GM12878 (cell line): ENCODE data around the gene SBK2. TPM values are rescaled to one million over a fixed set of nuclear protein-coding genes. Genes with fewer than 3 reads are reported as not detected.

ENCODE experiments used
- ATAC-seq: fragments of 200-7000 bp; cut with Tn5 transposase; 3 replicates; pipeline ENCODE4 v1.9.1; 2020; ENCODE audit warnings: mild to moderate bottlenecking, moderate library complexity
- BruUV-seq: library from RNA; stranded (reverse); fragments of 400-500 nt; replicated peaks from 2 replicates; lab custom pipeline; 2021; lab: Mats Ljungman, UMichigan
- CTCF ChIA-PET: fragments of 300-600 bp; sonication (Branson Sonifier 250); formaldehyde crosslinking; extraction: SDS; loops from one replicate; lab custom pipeline; 2021; ENCODE audit warnings: inconsistent platforms; lab: Yijun Ruan, JAX
- POLR2A ChIA-PET: fragments of 350-600 bp; formaldehyde crosslinking; extraction: SDS; loops from one replicate; lab custom pipeline; 2021; ENCODE audit warnings: inconsistent platforms; lab: Charles Lee
- RAD21 ChIA-PET: fragments of 300-600 bp; sonication (Branson Sonifier 250); formaldehyde crosslinking; loops from one replicate; lab custom pipeline; 2023; ENCODE audit warnings: antibody characterized with exemption; ENCODE audit not compliant: unreplicated experiment; lab: Charles Lee
- SMC1A ChIA-PET: fragments of 300-600 bp; sonication (Branson Sonifier 250); formaldehyde crosslinking; loops from one replicate; lab custom pipeline; 2023; ENCODE audit not compliant: unreplicated experiment, uncharacterized antibody; lab: Charles Lee
- DNase-seq: peaks from one replicate; pipeline ENCODE4 v3.0.0-alpha.2; 2011; ENCODE audit warnings: low read depth, low spot score
- FAIRE-seq: peaks from 3 replicates; lab custom pipeline; 2011; peaks lifted over from hg19 to GRCh38; lab: Jason Lieb, UNC
- H2AFZ ChIP-seq: 2 replicates; pipeline ENCODE4 v1.6.0; 2011; ENCODE audit warnings: low read depth, low read length, control low read depth; ENCODE audit not compliant: control insufficient read depth
- H3K27ac ChIP-seq: 2 replicates; pipeline ENCODE4 v1.5.1; 2011; ENCODE audit warnings: control low read depth; ENCODE audit not compliant: control insufficient read depth, insufficient read depth
- H3K27me3 ChIP-seq, 2 experiments: replicated peaks in 1 of 2; 2 replicates each; pipeline versions ENCODE4 v1.6.0 to v1.6.1; 2011; ENCODE audit warnings: low read length in 1 of 2; ENCODE audit not compliant: control insufficient read depth in 2 of 2, insufficient read depth in 2 of 2
- H3K36me3 ChIP-seq, 2 experiments: 2 replicates each; pipeline ENCODE4 v1.5.1; 2011; ENCODE audit warnings: low read length in 1 of 2; ENCODE audit not compliant: control insufficient read depth in 2 of 2, insufficient read depth in 2 of 2
- H3K4me1 ChIP-seq: 2 replicates; pipeline ENCODE4 v1.6.1; 2011; ENCODE audit warnings: mild to moderate bottlenecking, low read length, moderate library complexity, mixed read lengths; ENCODE audit not compliant: control insufficient read depth, insufficient read depth
- H3K4me2 ChIP-seq: 2 replicates; pipeline ENCODE4 v1.6.0; 2011; ENCODE audit warnings: control low read depth; ENCODE audit not compliant: control insufficient read depth, insufficient read depth
- H3K4me3 ChIP-seq: fragments of 200-600 bp; sonication (generic); 2 replicates; pipeline ENCODE4 v1.5.1; 2016
- H3K79me2 ChIP-seq: 2 replicates; pipeline ENCODE4 v1.6.0; 2011; ENCODE audit warnings: low read length; ENCODE audit not compliant: control insufficient read depth, insufficient read depth
- H3K9ac ChIP-seq: 2 replicates; pipeline ENCODE4 v1.8.0; 2011; ENCODE audit warnings: low read length, control low read depth, mixed read lengths; ENCODE audit not compliant: control insufficient read depth, insufficient read depth
- H3K9me3 ChIP-seq: replicated peaks from 3 replicates; pipeline ENCODE4 v1.5.1; 2011; ENCODE audit warnings: mild to moderate bottlenecking, low read length; ENCODE audit not compliant: control insufficient read depth, insufficient read depth
- H4K20me1 ChIP-seq: 2 replicates; pipeline ENCODE4 v1.6.0; 2011; ENCODE audit not compliant: control insufficient read depth, insufficient read depth
- ATF3 ChIP-seq: IDR thresholded peaks from 2 replicates; pipeline ENCODE4 v1.6.1; 2011; ENCODE audit warnings: low read depth, mild to moderate bottlenecking, low read length, moderate library complexity, borderline replicate concordance; ENCODE audit errors: extremely low read depth
- CREM ChIP-seq: IDR thresholded peaks from 2 replicates; pipeline ENCODE4 v1.6.1; 2014; ENCODE audit warnings: antibody characterized with exemption, low read depth
- ESRRA ChIP-seq: IDR thresholded peaks from 2 replicates; pipeline ENCODE4 v1.6.1; 2012; ENCODE audit warnings: mild to moderate bottlenecking, low read length, improper control_type of control experiment
- MTA3 ChIP-seq: IDR thresholded peaks from 2 replicates; pipeline ENCODE4 v1.6.1; 2012; ENCODE audit warnings: low read length, inconsistent platforms, borderline replicate concordance
- PAX8 ChIP-seq: fragments of 450-650 bp; IDR thresholded peaks from 2 replicates; pipeline ENCODE4 v1.6.1; 2017; ENCODE audit warnings: mild to moderate bottlenecking, moderate library complexity
- PML ChIP-seq: IDR thresholded peaks from 2 replicates; pipeline ENCODE4 v1.6.1; 2012; ENCODE audit warnings: low read length, inconsistent platforms
- RFX5 ChIP-seq: IDR thresholded peaks from 2 replicates; pipeline ENCODE4 v1.6.1; 2011; ENCODE audit warnings: low read depth, low read length, improper control_type of control experiment
- WRNIP1 ChIP-seq: IDR thresholded peaks from 2 replicates; pipeline ENCODE4 v1.6.1; 2011; ENCODE audit warnings: low read depth, low read length, improper control_type of control experiment, borderline replicate concordance
- WGBS: methylation state at CpG from one replicate; pipeline ENCODE4 v1.1.6; 2016; ENCODE audit warnings: low lambda C conversion rate; ENCODE audit not compliant: insufficient replicate concordance, insufficient coverage; ENCODE audit errors: missing lambda C conversion rate; 5-methylcytosine and 5-hydroxymethylcytosine counted together
- in situ Hi-C: fragments of 300-500 bp; cut with MboI; formaldehyde crosslinking; loops from 9 replicates; pipeline ENCODE4 v1.14.3; 2018; ENCODE audit warnings: mixed read lengths
- intact Hi-C: fragments of 100-400 bp; cut with micrococcal nuclease; formaldehyde crosslinking; loops from one replicate; pipeline ENCODE4 v1.14.2; 2022; ENCODE audit not compliant: unreplicated experiment
- polyA plus RNA-seq, 11 experiments: library from polyadenylated mRNA; depleted of rRNA in 4 of 11; unstranded in 6 of 11; stranded (reverse) in 5 of 11; fragments of >200 nt; fragmentation: Nextera tagmentation in 4 of 11; fragmentation: Illumina TruSeq in 1 of 11; extraction: Ambion mirVana in 4 of 11; extraction: Trizol in 1 of 11; gene quantifications; 1 replicate in 1 of 11; 2 replicates in 10 of 11; pipeline versions ENCODE4 v1.2.1 to v1.2.3, GENCODE V29; 2011 to 2016; ENCODE audit warnings: inconsistent platforms in 2 of 11, missing spikeins in 2 of 11, low read depth in 1 of 11
- total RNA-seq, 4 experiments: library from RNA; depleted of rRNA in 3 of 4; stranded (reverse); fragments of >200 nt in 3 of 4; fragmentation: Illumina TruSeq in 1 of 4; extraction: Trizol in 1 of 4; gene quantifications; 2 replicates each; pipeline versions ENCODE4 v1.2.1 to v1.2.3, GENCODE V29; 2013 to 2021
- TF ChIP-seq, protein P1 (sequence below): fragments of 450-650 bp; IDR thresholded peaks from 2 replicates; pipeline ENCODE4 v1.6.1; 2017; ENCODE audit warnings: low read depth, mild to moderate bottlenecking, moderate library complexity
- TF ChIP-seq, protein P2 (sequence below): IDR thresholded peaks from 2 replicates; pipeline ENCODE4 v1.6.1; 2011; ENCODE audit warnings: borderline replicate concordance, low read depth, mild to moderate bottlenecking, moderate library complexity, mixed read lengths, low read length; ENCODE audit not compliant: insufficient read depth; ENCODE audit errors: extremely low read length
- TF ChIP-seq, protein P3 (sequence below): IDR thresholded peaks from 2 replicates; pipeline ENCODE4 v1.6.1; 2012; ENCODE audit warnings: low read length, inconsistent platforms

The SBK2 gene
- total and polyA plus RNA-seq, 10 of the 15 experiments (the other 5 are each of a cell fraction or from before 2014, with no cell fraction given): not detected

DNA sequence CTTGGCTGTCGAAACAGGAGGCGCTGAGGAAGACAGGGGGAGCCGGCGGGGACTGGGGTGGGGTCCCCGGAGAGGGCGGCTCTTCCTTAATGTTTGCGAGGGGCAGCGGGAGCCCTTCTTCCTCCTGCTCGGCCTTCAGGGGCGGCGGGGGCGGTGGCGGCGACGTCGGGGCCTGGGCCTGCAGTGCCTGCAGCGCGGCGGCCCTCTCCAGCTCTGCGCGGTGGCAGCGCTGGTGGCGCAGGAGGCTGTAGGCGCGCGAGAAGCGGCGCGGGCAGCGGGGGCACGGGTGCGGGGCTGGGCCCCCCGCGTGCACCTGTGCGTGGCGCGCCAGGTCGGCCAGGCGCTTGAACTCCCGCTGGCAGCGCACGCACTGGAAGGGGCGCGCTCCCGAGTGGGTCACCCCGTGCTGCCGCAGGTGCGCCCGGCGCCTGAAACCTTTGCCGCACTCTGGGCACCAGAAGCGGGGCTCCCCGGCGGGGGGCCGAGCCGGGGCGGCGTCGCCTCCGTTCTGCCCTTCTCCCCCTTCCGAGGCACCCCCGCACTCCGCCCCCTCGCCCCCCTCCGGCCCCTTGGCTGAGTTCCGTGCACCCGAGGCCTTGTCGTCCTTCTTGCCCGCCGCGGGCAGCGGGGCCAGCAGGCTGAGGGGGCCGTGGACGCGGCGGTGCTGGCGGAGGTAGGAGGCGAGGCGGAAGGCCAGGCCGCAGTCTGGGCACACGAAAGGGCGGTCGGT is 41.3 kb upstream of the SBK2 start:
- no peaks in the 10 kb centered on the region for H3K9me3 ChIP-seq
- intact Hi-C loops: no loop called here
- no peak for FAIRE-seq
- ChIA-PET RAD21 (no interaction called here), POLR2A (no interaction called here)
- no peak for TF ChIP-seq CREM
- no peak for TF ChIP-seq WRNIP1
- TF ChIP-seq, all 136 proteins: peak for 0
- no peak overlapping the region for H2AFZ ChIP-seq
- SMC1A ChIA-PET: no interaction called here
- no peak overlapping the region for H3K4me2 ChIP-seq
- in situ Hi-C loops: no loop called here
- CTCF ChIA-PET: no interaction called here
- DNase-seq (no peak), ATAC-seq (no peak)
- H3K4me1 ChIP-seq: 0 out of 2 replicates have a peak, but pooled peaks cover 3% of the 10 kb centered on the region
- 95% methylated on average over 49 of the region's 83 CpGs for WGBS
- no peak overlapping the region for H3K27ac ChIP-seq
- BruUV-seq: no TSS peak
- H3K36me3 ChIP-seq: peaks cover 0 to 5% of the 10 kb centered on the region in 2 experiments; a peak in 1 of 4 replicates
- H3K27me3 ChIP-seq: no peaks in the 10 kb centered on the region
- H3K4me3 ChIP-seq: no peak overlapping the region
- H3K9ac ChIP-seq: no peak overlapping the region
- H4K20me1 ChIP-seq: no peaks in the 10 kb centered on the region
- H3K79me2 ChIP-seq: peaks cover 11% of the 10 kb centered on the region

GRCh38 chr19:55576746-55577145 is 39.8 kb upstream of the SBK2 start:
- H3K4me1 ChIP-seq: 0 out of 2 replicates have a peak, but pooled peaks cover 3% of the 10 kb centered on the region
- RAD21 ChIA-PET: interaction anchor here (0.7 kb wide), 1 partner anchor 1065 kb away, joined by 3 read pairs; no protein-coding TSS in a partner anchor
- POLR2A ChIA-PET: no interaction called here
- CTCF ChIA-PET: no interaction called here
- no peak for FAIRE-seq
- H3K27ac ChIP-seq: no peak overlapping the region
- H4K20me1 ChIP-seq: no peaks in the 10 kb centered on the region
- intact Hi-C loops (no loop called here), in situ Hi-C loops (no loop called here)
- no peak overlapping the region for H3K9ac ChIP-seq
- H3K79me2 ChIP-seq: peaks cover 11% of the 10 kb centered on the region
- no peak overlapping the region for H2AFZ ChIP-seq
- SMC1A ChIA-PET: interaction anchor here (0.6 kb wide), 1 partner anchor 959 kb away, joined by 3 read pairs; no protein-coding TSS in a partner anchor
- ATAC-seq: no peak
- WGBS: 90% methylated on average over 5 of the region's 5 CpGs
- TF ChIP-seq, protein P1, sequence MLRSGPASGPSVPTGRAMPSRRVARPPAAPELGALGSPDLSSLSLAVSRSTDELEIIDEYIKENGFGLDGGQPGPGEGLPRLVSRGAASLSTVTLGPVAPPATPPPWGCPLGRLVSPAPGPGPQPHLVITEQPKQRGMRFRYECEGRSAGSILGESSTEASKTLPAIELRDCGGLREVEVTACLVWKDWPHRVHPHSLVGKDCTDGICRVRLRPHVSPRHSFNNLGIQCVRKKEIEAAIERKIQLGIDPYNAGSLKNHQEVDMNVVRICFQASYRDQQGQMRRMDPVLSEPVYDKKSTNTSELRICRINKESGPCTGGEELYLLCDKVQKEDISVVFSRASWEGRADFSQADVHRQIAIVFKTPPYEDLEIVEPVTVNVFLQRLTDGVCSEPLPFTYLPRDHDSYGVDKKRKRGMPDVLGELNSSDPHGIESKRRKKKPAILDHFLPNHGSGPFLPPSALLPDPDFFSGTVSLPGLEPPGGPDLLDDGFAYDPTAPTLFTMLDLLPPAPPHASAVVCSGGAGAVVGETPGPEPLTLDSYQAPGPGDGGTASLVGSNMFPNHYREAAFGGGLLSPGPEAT: no peak
- TF ChIP-seq, protein P2, sequence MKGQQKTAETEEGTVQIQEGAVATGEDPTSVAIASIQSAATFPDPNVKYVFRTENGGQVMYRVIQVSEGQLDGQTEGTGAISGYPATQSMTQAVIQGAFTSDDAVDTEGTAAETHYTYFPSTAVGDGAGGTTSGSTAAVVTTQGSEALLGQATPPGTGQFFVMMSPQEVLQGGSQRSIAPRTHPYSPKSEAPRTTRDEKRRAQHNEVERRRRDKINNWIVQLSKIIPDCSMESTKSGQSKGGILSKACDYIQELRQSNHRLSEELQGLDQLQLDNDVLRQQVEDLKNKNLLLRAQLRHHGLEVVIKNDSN: no peak
- TF ChIP-seq MTA3: no peak
- TF ChIP-seq, protein P3, sequence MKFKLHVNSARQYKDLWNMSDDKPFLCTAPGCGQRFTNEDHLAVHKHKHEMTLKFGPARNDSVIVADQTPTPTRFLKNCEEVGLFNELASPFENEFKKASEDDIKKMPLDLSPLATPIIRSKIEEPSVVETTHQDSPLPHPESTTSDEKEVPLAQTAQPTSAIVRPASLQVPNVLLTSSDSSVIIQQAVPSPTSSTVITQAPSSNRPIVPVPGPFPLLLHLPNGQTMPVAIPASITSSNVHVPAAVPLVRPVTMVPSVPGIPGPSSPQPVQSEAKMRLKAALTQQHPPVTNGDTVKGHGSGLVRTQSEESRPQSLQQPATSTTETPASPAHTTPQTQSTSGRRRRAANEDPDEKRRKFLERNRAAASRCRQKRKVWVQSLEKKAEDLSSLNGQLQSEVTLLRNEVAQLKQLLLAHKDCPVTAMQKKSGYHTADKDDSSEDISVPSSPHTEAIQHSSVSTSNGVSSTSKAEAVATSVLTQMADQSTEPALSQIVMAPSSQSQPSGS: no peak
- no peak for TF ChIP-seq RFX5
- TF ChIP-seq PAX8: no peak
- no peak for TF ChIP-seq ATF3
- TF ChIP-seq PML: no peak
- no peak for TF ChIP-seq ESRRA
- H3K9me3 ChIP-seq: no peaks in the 10 kb centered on the region
- H3K4me2 ChIP-seq: no peak overlapping the region
- no peak overlapping the region for H3K4me3 ChIP-seq
- BruUV-seq: no TSS peak
- H3K27me3 ChIP-seq: no peaks in the 10 kb centered on the region
- peaks cover 0 to 5% of the 10 kb centered on the region in 2 experiments; a peak in 1 of 4 replicates for H3K36me3 ChIP-seq
- DNase-seq: no peak
